H9 (cell line): Measurements from ENCODE around the gene TP53. TPM values are rescaled to one million over a fixed set of nuclear protein-coding genes. Genes with fewer than 3 reads are reported as not detected.

ENCODE experiments used
- DNase-seq: peaks from one replicate; pipeline ENCODE4 v3.0.0-alpha.2; 2017
- H2AFZ ChIP-seq: one replicate; pipeline ENCODE4 v1.6.1; 2013; ENCODE audit warnings: mild to moderate bottlenecking, low read length, control low read depth, moderate library complexity
- H2AK5ac ChIP-seq: 2 replicates; pipeline ENCODE4 v1.6.1; 2013; ENCODE audit warnings: low read length, control low read depth, mixed read lengths; ENCODE audit not compliant: insufficient read length
- H2BK120ac ChIP-seq: one replicate; pipeline ENCODE4 v1.6.1; 2013; ENCODE audit warnings: low read depth, mild to moderate bottlenecking, low read length, control low read depth, inconsistent platforms; ENCODE audit not compliant: poor library complexity, severe bottlenecking
- H2BK12ac ChIP-seq: 2 replicates; pipeline ENCODE4 v1.6.1; 2013; ENCODE audit warnings: low read length, control low read depth, mixed read lengths, low read depth; ENCODE audit not compliant: insufficient read length
- H2BK15ac ChIP-seq: 2 replicates; pipeline ENCODE4 v1.6.1; 2013; ENCODE audit warnings: low read depth, low read length, control low read depth
- H2BK20ac ChIP-seq: one replicate; pipeline ENCODE4 v1.6.1; 2013; ENCODE audit warnings: low read depth, mild to moderate bottlenecking, low read length, control low read depth, inconsistent platforms; ENCODE audit not compliant: poor library complexity, severe bottlenecking
- H2BK5ac ChIP-seq: 2 replicates; pipeline ENCODE4 v1.6.1; 2013; ENCODE audit warnings: low read length, control low read depth, mixed read lengths; ENCODE audit not compliant: insufficient read length
- H3K14ac ChIP-seq: 2 replicates; pipeline ENCODE4 v1.6.1; 2013; ENCODE audit warnings: low read length, control low read depth; ENCODE audit not compliant: insufficient read depth
- H3K18ac ChIP-seq: 2 replicates; pipeline ENCODE4 v1.6.1; 2013; ENCODE audit warnings: low read depth, mild to moderate bottlenecking, mixed read lengths, low read length, control low read depth; ENCODE audit not compliant: insufficient read length
- H3K23ac ChIP-seq: 2 replicates; pipeline ENCODE4 v1.6.1; 2013; ENCODE audit warnings: low read length, control low read depth, mixed read lengths, low read depth; ENCODE audit not compliant: insufficient read length
- H3K23me2 ChIP-seq: 2 replicates; pipeline ENCODE4 v1.6.1; 2013; ENCODE audit warnings: low read depth, mild to moderate bottlenecking, mixed read lengths, low read length, control low read depth; ENCODE audit not compliant: insufficient read length, poor library complexity, severe bottlenecking
- H3K27ac ChIP-seq: 2 replicates; pipeline ENCODE4 v1.5.1; 2013; ENCODE audit warnings: low read length, control low read depth, mixed read lengths, low read depth; ENCODE audit not compliant: insufficient read length
- H3K27me3 ChIP-seq: 2 replicates; pipeline ENCODE4 v1.6.1; 2013; ENCODE audit warnings: low read length, control low read depth, inconsistent platforms; ENCODE audit not compliant: insufficient read depth
- H3K4ac ChIP-seq: 2 replicates; pipeline ENCODE4 v1.6.1; 2013; ENCODE audit warnings: low read depth, mild to moderate bottlenecking, control low read depth, inconsistent platforms, low read length, moderate library complexity
- H3K4me1 ChIP-seq: 2 replicates; pipeline ENCODE4 v1.6.1; 2013; ENCODE audit warnings: low read length, control low read depth, inconsistent platforms; ENCODE audit not compliant: insufficient read depth
- H3K4me2 ChIP-seq: 2 replicates; pipeline ENCODE4 v1.6.1; 2013; ENCODE audit warnings: low read length, control low read depth, mixed read lengths; ENCODE audit not compliant: insufficient read length, insufficient read depth
- H3K56ac ChIP-seq: 2 replicates; pipeline ENCODE4 v1.6.1; 2013; ENCODE audit warnings: low read depth, mild to moderate bottlenecking, mixed read lengths, low read length, control low read depth; ENCODE audit not compliant: insufficient read length
- H3K79me1 ChIP-seq: 2 replicates; pipeline ENCODE4 v1.6.1; 2013; ENCODE audit warnings: low read depth, mild to moderate bottlenecking, moderate library complexity, low read length, control low read depth, inconsistent platforms; ENCODE audit not compliant: insufficient read depth, poor library complexity, severe bottlenecking
- H3K79me2 ChIP-seq: 2 replicates; pipeline ENCODE4 v1.6.1; 2013; ENCODE audit warnings: low read length, control low read depth, inconsistent platforms; ENCODE audit not compliant: insufficient read depth
- H3K9ac ChIP-seq: 2 replicates; pipeline ENCODE4 v1.6.1; 2013; ENCODE audit warnings: low read length, control low read depth, mixed read lengths; ENCODE audit not compliant: insufficient read length; ENCODE audit errors: extremely low read depth
- H3K9me3 ChIP-seq: one replicate; pipeline ENCODE4 v1.6.1; 2013; ENCODE audit warnings: low read depth, low read length, inconsistent platforms; ENCODE audit not compliant: control insufficient read depth
- H3T11ph ChIP-seq: one replicate; pipeline ENCODE4 v1.6.1; 2013; ENCODE audit warnings: mild to moderate bottlenecking, low read length, control low read depth, inconsistent platforms
- H4K20me1 ChIP-seq: one replicate; pipeline ENCODE4 v1.6.1; 2013; ENCODE audit not compliant: control insufficient read depth, insufficient read length, insufficient read depth
- H4K5ac ChIP-seq: 2 replicates; pipeline ENCODE4 v1.6.1; 2013; ENCODE audit warnings: low read depth, mild to moderate bottlenecking, mixed read lengths, low read length, control low read depth; ENCODE audit not compliant: insufficient read length
- H4K8ac ChIP-seq: replicated peaks from 2 replicates; pipeline ENCODE4 v1.6.1; 2013; ENCODE audit warnings: low read length, control low read depth, mixed read lengths, low read depth; ENCODE audit not compliant: insufficient read length
- H4K91ac ChIP-seq: 2 replicates; pipeline ENCODE4 v1.6.1; 2013; ENCODE audit warnings: low read depth, mild to moderate bottlenecking, moderate library complexity, mixed read lengths, low read length, control low read depth; ENCODE audit not compliant: insufficient read length
- H3K27ac Mint-ChIP-seq, 3 experiments: 2 replicates in 2 of 3; 3 replicates in 1 of 3; pipeline ENCODE4 v1.8.0; 2020 to 2021; ENCODE audit warnings: mixed read lengths in 3 of 3, mild to moderate bottlenecking in 1 of 3, moderate library complexity in 1 of 3
- H3K27me3 Mint-ChIP-seq: 2 replicates; pipeline ENCODE4 v1.8.0; 2021; ENCODE audit warnings: low read depth, mild to moderate bottlenecking, moderate library complexity, mixed read lengths
- H3K36me3 Mint-ChIP-seq, 3 experiments: 2 replicates in 2 of 3; 3 replicates in 1 of 3; pipeline ENCODE4 v1.8.0; 2020 to 2021; ENCODE audit warnings: low read depth in 3 of 3, mixed read lengths in 3 of 3; ENCODE audit not compliant: insufficient read depth in 1 of 3
- H3K4me1 Mint-ChIP-seq, 2 experiments: 2 replicates each; pipeline ENCODE4 v1.8.0; 2020; ENCODE audit warnings: mixed read lengths in 2 of 2
- H3K4me3 Mint-ChIP-seq, 2 experiments: 2 replicates in 1 of 2; 3 replicates in 1 of 2; pipeline ENCODE4 v1.8.0; 2020 to 2021; ENCODE audit warnings: mild to moderate bottlenecking in 2 of 2, mixed read lengths in 2 of 2, moderate library complexity in 1 of 2
- H3K9me3 Mint-ChIP-seq, 2 experiments: 2 replicates in 1 of 2; 3 replicates in 1 of 2; pipeline ENCODE4 v1.8.0; 2020; ENCODE audit warnings: mild to moderate bottlenecking in 2 of 2, mixed read lengths in 2 of 2, moderate library complexity in 1 of 2
- CTCF ChIP-seq: fragments of 200-600 bp; sonication (generic); conservative IDR thresholded peaks from 3 replicates; pipeline ENCODE4 v1.8.0; 2021; ENCODE audit warnings: antibody characterized with exemption, mild to moderate bottlenecking
- WGBS: extraction: QIAGEN DNeasy Blood & Tissue Kit; methylation state at CpG from one replicate; pipeline ENCODE4 v1.1.7; 2013; ENCODE audit warnings: missing lambda C conversion rate, low lambda C conversion rate, mixed read lengths; ENCODE audit not compliant: insufficient read length; ENCODE audit errors: extremely low coverage; 5-methylcytosine and 5-hydroxymethylcytosine counted together
- total RNA-seq: library from RNA; stranded (reverse); gene quantifications from 2 replicates; pipeline ENCODE4 v1.2.1, GENCODE V29; 2021

TP53 gene
- total RNA-seq, 1 experiment from 2014 or later: 163 TPM

GRCh38 chr17:7717756-7718350 is 30.6 kb upstream of the TP53 start:
- H3K9me3 ChIP-seq: no peaks in the 10 kb centered on the region
- Mint-ChIP-seq H3K27ac (no peak overlapping the region), H3K9me3 (no peaks in the 10 kb centered on the region), H3K36me3 (no peaks in the 10 kb centered on the region), H3K4me3 (peak overlapping the region; percentile 78 to 87), H3K27me3 (peaks cover 59% of the 10 kb centered on the region), H3K4me1 (peaks cover 33 to 54% of the 10 kb centered on the region in 2 experiments)
- peak overlapping the region; percentile 83 for H3K4me2 ChIP-seq
- H3K4me1 ChIP-seq: peaks cover 4% of the 10 kb centered on the region; the same call in 1 of the 2 replicates
- no peak overlapping the region for H3K14ac ChIP-seq
- no peak overlapping the region for H3K56ac ChIP-seq
- no peak overlapping the region for H4K91ac ChIP-seq
- no peak overlapping the region for H3K9ac ChIP-seq
- no peak overlapping the region for H2BK120ac ChIP-seq
- H2AK5ac ChIP-seq: no peak overlapping the region
- no peak for TF ChIP-seq CTCF
- no peak overlapping the region for H2BK20ac ChIP-seq
- no peaks in the 10 kb centered on the region; the same call in 1 of the 2 replicates for H3K27me3 ChIP-seq
- no peak overlapping the region for H2AFZ ChIP-seq
- peaks cover 8% of the 10 kb centered on the region for H3K23me2 ChIP-seq
- H4K8ac ChIP-seq: no peak overlapping the region
- H3K18ac ChIP-seq: no peak overlapping the region
- H4K5ac ChIP-seq: no peak overlapping the region
- no peak overlapping the region for H2BK5ac ChIP-seq
- H3K27ac ChIP-seq: no peak overlapping the region
- H3K79me2 ChIP-seq: no peaks in the 10 kb centered on the region
- H3T11ph ChIP-seq: no peak overlapping the region
- no peak overlapping the region for H2BK15ac ChIP-seq
- no peak overlapping the region for H3K4ac ChIP-seq
- no peak overlapping the region for H3K23ac ChIP-seq
- no peak overlapping the region for H2BK12ac ChIP-seq
- no CpG with 5 or more reads among the region's 16 CpGs for WGBS
- DNase-seq: peak; percentile 31
- no peaks in the 10 kb centered on the region for H4K20me1 ChIP-seq
- H3K79me1 ChIP-seq: no peaks in the 10 kb centered on the region
